ENCODE results near the gene PRRC1. TPM values are rescaled to one million over a fixed set of nuclear protein-coding genes. Genes with fewer than 3 reads are reported as not detected.
A peak's percentile ranks its signal among the peaks of the same experiment; 100 is the strongest.

The PRRC1 gene
- polyA plus RNA-seq, 1 donor from 2014 or later = 30.7 TPM

GRCh38 chr5:127582773-127583370 lies 65.4 kb downstream of the PRRC1 start:
- Mint-ChIP-seq H3K27me3 (peaks cover 5% of the 10 kb centered on the region), H3K9me3 (peaks cover 0 to 2% (median 0%) of the 10 kb centered on the region in 3 donors), H3K36me3 (no peaks in the 10 kb centered on the region), H3K4me3 (no peak overlapping the region), H3K4me1 (peaks cover 2 to 14% (median 9%) of the 10 kb centered on the region in 3 donors), H3K27ac (no peak overlapping the region)

GRCh38 chr5:127583866-127584265 lies 66.4 kb downstream of the PRRC1 start:
- Mint-ChIP-seq H3K27me3 (peaks cover 5% of the 10 kb centered on the region), H3K27ac (no peak overlapping the region), H3K4me3 (no peak overlapping the region), H3K4me1 (peaks cover 2 to 9% (median 9%) of the 10 kb centered on the region in 3 donors), H3K36me3 (no peaks in the 10 kb centered on the region), H3K9me3 (peaks cover 0 to 2% (median 0%) of the 10 kb centered on the region in 3 donors)

GRCh38 chr5:127585661-127586060 lies 68.2 kb downstream of the PRRC1 start:
- no peaks in the 10 kb centered on the region for H3K36me3 Mint-ChIP-seq
- H3K4me1 Mint-ChIP-seq = peaks cover 2 to 18% (median 17%) of the 10 kb centered on the region in 3 donors
- H3K9me3 Mint-ChIP-seq = peaks cover 0 to 2% (median 0%) of the 10 kb centered on the region in 3 donors
- no peak overlapping the region for H3K27ac Mint-ChIP-seq
- no peak overlapping the region for H3K4me3 Mint-ChIP-seq
- peaks cover 5% of the 10 kb centered on the region for H3K27me3 Mint-ChIP-seq

GRCh38 chr5:127586066-127586770 lies 68.8 kb downstream of the PRRC1 start:
- no peaks in the 10 kb centered on the region for H3K36me3 Mint-ChIP-seq
- H3K27ac Mint-ChIP-seq = no peak overlapping the region
- H3K27me3 Mint-ChIP-seq = peaks cover 5% of the 10 kb centered on the region
- H3K9me3 Mint-ChIP-seq = peaks cover 0 to 2% (median 0%) of the 10 kb centered on the region in 3 donors
- H3K4me1 Mint-ChIP-seq = peaks cover 2 to 18% (median 18%) of the 10 kb centered on the region in 3 donors
- no peak overlapping the region for H3K4me3 Mint-ChIP-seq

GRCh38 chr5:127586811-127587210 lies 69.4 kb downstream of the PRRC1 start:
- peaks cover 0 to 2% (median 0%) of the 10 kb centered on the region in 3 donors for H3K9me3 Mint-ChIP-seq
- H3K36me3 Mint-ChIP-seq = no peaks in the 10 kb centered on the region
- H3K4me3 Mint-ChIP-seq = no peak overlapping the region
- H3K4me1 Mint-ChIP-seq = peaks cover 2 to 18% (median 18%) of the 10 kb centered on the region in 3 donors
- no peak overlapping the region for H3K27ac Mint-ChIP-seq
- H3K27me3 Mint-ChIP-seq = peaks cover 5% of the 10 kb centered on the region

- peak overlapping the region in 1 of 4 donors; percentile 45 for H3K4me3 Mint-ChIP-seq
- peaks cover 5% of the 10 kb centered on the region for H3K27me3 Mint-ChIP-seq
- peaks cover 2 to 18% (median 18%) of the 10 kb centered on the region in 3 donors for H3K4me1 Mint-ChIP-seq
- peaks cover 0 to 2% (median 0%) of the 10 kb centered on the region in 3 donors for H3K9me3 Mint-ChIP-seq
- no peaks in the 10 kb centered on the region for H3K36me3 Mint-ChIP-seq
- H3K27ac Mint-ChIP-seq = peak overlapping the region in 1 of 3 donors; percentile 48
Observed at GRCh38 chr5:127587246-127587917, 69.9 kb downstream of the PRRC1 start.

- peaks cover 0 to 2% (median 0%) of the 10 kb centered on the region in 3 donors for H3K9me3 Mint-ChIP-seq
- H3K36me3 Mint-ChIP-seq = no peaks in the 10 kb centered on the region
- H3K4me1 Mint-ChIP-seq = peaks cover 2 to 18% (median 18%) of the 10 kb centered on the region in 3 donors
- peaks cover 5% of the 10 kb centered on the region for H3K27me3 Mint-ChIP-seq
- H3K4me3 Mint-ChIP-seq = no peak overlapping the region
- no peak overlapping the region for H3K27ac Mint-ChIP-seq
Observed at GRCh38 chr5:127588368-127588767, 70.9 kb downstream of the PRRC1 start.

GRCh38 chr5:127589309-127590030 lies 72.0 kb downstream of the PRRC1 start:
- no peaks in the 10 kb centered on the region for H3K9me3 Mint-ChIP-seq
- no peak overlapping the region for H3K27ac Mint-ChIP-seq
- H3K4me3 Mint-ChIP-seq = no peak overlapping the region
- H3K4me1 Mint-ChIP-seq = peaks cover 2 to 18% (median 18%) of the 10 kb centered on the region in 3 donors
- H3K27me3 Mint-ChIP-seq = peaks cover 5% of the 10 kb centered on the region
- no peaks in the 10 kb centered on the region for H3K36me3 Mint-ChIP-seq

GRCh38 chr5:127590156-127590722 lies 72.8 kb downstream of the PRRC1 start:
- Mint-ChIP-seq H3K4me3 (no peak overlapping the region), H3K9me3 (no peaks in the 10 kb centered on the region), H3K4me1 (peaks cover 2 to 18% (median 18%) of the 10 kb centered on the region in 3 donors), H3K27me3 (peaks cover 5% of the 10 kb centered on the region), H3K36me3 (no peaks in the 10 kb centered on the region), H3K27ac (no peak overlapping the region)

- Mint-ChIP-seq H3K9me3 (no peaks in the 10 kb centered on the region), H3K4me1 (no peaks in the 10 kb centered on the region), H3K4me3 (no peak overlapping the region), H3K36me3 (no peaks in the 10 kb centered on the region), H3K27ac (peak overlapping the region in 1 of 3 donors; percentile 40), H3K27me3 (no peaks in the 10 kb centered on the region)
Observed at GRCh38 chr5:127595484-127596368, 78.3 kb downstream of the PRRC1 start.

- Mint-ChIP-seq H3K36me3 (no peaks in the 10 kb centered on the region), H3K9me3 (no peaks in the 10 kb centered on the region), H3K27ac (peak overlapping the region in 2 of 3 donors; percentile 10 to 40), H3K27me3 (no peaks in the 10 kb centered on the region), H3K4me1 (no peaks in the 10 kb centered on the region), H3K4me3 (no peak overlapping the region)
Observed at GRCh38 chr5:127596501-127596900, 79.1 kb downstream of the PRRC1 start.

- no peak overlapping the region for H3K4me3 Mint-ChIP-seq
- H3K27ac Mint-ChIP-seq = no peak overlapping the region
- H3K27me3 Mint-ChIP-seq = no peaks in the 10 kb centered on the region
- H3K36me3 Mint-ChIP-seq = no peaks in the 10 kb centered on the region
- H3K4me1 Mint-ChIP-seq = peaks cover 0 to 4% (median 3%) of the 10 kb centered on the region in 3 donors
- H3K9me3 Mint-ChIP-seq = no peaks in the 10 kb centered on the region
Observed at GRCh38 chr5:127599320-127599719, 81.9 kb downstream of the PRRC1 start.

GRCh38 chr5:127599847-127600246 lies 82.4 kb downstream of the PRRC1 start:
- Mint-ChIP-seq H3K4me3 (no peak overlapping the region), H3K4me1 (peaks cover 0 to 4% (median 3%) of the 10 kb centered on the region in 3 donors), H3K9me3 (no peaks in the 10 kb centered on the region), H3K27me3 (no peaks in the 10 kb centered on the region), H3K27ac (no peak overlapping the region), H3K36me3 (no peaks in the 10 kb centered on the region)

GRCh38 chr5:127601111-127601510 lies 83.7 kb downstream of the PRRC1 start:
- Mint-ChIP-seq H3K27ac (no peak overlapping the region), H3K9me3 (no peaks in the 10 kb centered on the region), H3K36me3 (no peaks in the 10 kb centered on the region), H3K4me3 (no peak overlapping the region), H3K27me3 (no peaks in the 10 kb centered on the region), H3K4me1 (peaks cover 0 to 4% (median 3%) of the 10 kb centered on the region in 3 donors)
